ENCODE data around the gene SOX5. TPM values are rescaled to one million over a fixed set of nuclear protein-coding genes. Genes with fewer than 3 reads are reported as not detected.

The SOX5 gene
- total and polyA plus RNA-seq, 2 experiments from 2014 or later: 1.0 to 4.7 TPM

DNA sequence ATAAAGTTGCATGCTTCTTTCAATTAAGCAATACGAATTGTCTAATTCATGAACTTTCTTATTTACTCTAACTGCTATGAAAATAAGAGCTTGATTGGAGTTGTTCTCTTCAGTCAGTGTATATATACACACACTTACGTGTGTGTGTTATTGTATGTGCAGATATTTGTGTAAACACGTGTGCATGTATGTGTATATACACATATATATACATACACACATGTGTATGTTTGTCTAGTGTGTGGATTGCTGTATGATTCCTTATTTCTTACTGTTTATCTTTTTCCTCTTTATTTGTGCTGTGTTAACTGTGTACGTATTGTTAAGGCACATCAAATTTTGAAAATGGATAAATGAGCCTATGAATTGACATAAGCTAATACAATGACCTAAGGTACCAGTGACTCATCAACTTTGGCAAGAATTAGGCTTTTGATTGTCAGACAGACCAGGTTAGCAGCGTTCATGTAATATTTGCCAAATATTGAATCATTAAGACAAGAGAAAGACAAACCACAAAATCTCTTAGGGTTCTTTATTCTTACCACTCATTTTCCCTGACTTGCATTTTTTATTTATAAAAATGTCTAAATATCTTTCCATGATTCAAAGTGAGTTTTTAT is 423.9 kb downstream of the SOX5 start (continued):
- TF ChIP-seq ZNF462 (CRISPR knock-in tag; IDR thresholded peaks at IDR 0.05) (no peak), POLR2AphosphoS5 (IDR thresholded peaks at IDR 0.05; ENCODE audit: low read depth) (no peak), NANOG (IDR thresholded peaks at IDR 0.05; ENCODE audit: borderline replicate concordance) (no peak)
- TF ChIP-seq, protein P1, sequence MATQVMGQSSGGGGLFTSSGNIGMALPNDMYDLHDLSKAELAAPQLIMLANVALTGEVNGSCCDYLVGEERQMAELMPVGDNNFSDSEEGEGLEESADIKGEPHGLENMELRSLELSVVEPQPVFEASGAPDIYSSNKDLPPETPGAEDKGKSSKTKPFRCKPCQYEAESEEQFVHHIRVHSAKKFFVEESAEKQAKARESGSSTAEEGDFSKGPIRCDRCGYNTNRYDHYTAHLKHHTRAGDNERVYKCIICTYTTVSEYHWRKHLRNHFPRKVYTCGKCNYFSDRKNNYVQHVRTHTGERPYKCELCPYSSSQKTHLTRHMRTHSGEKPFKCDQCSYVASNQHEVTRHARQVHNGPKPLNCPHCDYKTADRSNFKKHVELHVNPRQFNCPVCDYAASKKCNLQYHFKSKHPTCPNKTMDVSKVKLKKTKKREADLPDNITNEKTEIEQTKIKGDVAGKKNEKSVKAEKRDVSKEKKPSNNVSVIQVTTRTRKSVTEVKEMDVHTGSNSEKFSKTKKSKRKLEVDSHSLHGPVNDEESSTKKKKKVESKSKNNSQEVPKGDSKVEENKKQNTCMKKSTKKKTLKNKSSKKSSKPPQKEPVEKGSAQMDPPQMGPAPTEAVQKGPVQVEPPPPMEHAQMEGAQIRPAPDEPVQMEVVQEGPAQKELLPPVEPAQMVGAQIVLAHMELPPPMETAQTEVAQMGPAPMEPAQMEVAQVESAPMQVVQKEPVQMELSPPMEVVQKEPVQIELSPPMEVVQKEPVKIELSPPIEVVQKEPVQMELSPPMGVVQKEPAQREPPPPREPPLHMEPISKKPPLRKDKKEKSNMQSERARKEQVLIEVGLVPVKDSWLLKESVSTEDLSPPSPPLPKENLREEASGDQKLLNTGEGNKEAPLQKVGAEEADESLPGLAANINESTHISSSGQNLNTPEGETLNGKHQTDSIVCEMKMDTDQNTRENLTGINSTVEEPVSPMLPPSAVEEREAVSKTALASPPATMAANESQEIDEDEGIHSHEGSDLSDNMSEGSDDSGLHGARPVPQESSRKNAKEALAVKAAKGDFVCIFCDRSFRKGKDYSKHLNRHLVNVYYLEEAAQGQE (IDR thresholded peaks at IDR 0.05; ENCODE audit: unreplicated experiment): no peak

GRCh38 chr12:23523339-23523738 is 426.1 kb downstream of the SOX5 start:
- no peak overlapping the region for H2AFZ ChIP-seq
- H3K27me3 Mint-ChIP-seq (ENCODE audit: insufficient read depth, low read depth, poor library complexity): no peaks in the 10 kb centered on the region
- DNase-seq (ENCODE audit: low spot score) (peak; percentile 13), ATAC-seq (no peak)
- H3K4me2 ChIP-seq: no peak overlapping the region
- H3K27ac Mint-ChIP-seq: no peak overlapping the region
- peaks cover 2% of the 10 kb centered on the region; the same call in 1 of the 3 replicates for H3K4me1 Mint-ChIP-seq
- peaks cover 20% of the 10 kb centered on the region; the same call in 2 of the 3 replicates for H3K36me3 Mint-ChIP-seq (ENCODE audit: low read depth)
- no peaks in the 10 kb centered on the region for H3K27me3 ChIP-seq (ENCODE audit: insufficient read depth)
- peaks cover 5% of the 10 kb centered on the region; the same call in 1 of the 2 replicates for H3K36me3 ChIP-seq (ENCODE audit: insufficient read depth)
- H3K4me3 Mint-ChIP-seq: no peak overlapping the region
- no peak overlapping the region for H3K4me3 ChIP-seq
- peaks cover 31% of the 10 kb centered on the region for H3K9me3 Mint-ChIP-seq
- H3K27ac ChIP-seq (ENCODE audit: low read depth): no peak overlapping the region
- no peaks in the 10 kb centered on the region for H3F3A ChIP-seq (replicated peaks; ENCODE audit: low read depth)
- H3K4me1 ChIP-seq (ENCODE audit: insufficient read depth): no peaks in the 10 kb centered on the region
- no peaks in the 10 kb centered on the region for H4K20me1 ChIP-seq (replicated peaks; ENCODE audit: insufficient read depth)
- H3K9me2 ChIP-seq (ENCODE audit: insufficient read depth): no peaks in the 10 kb centered on the region
- H3K79me2 ChIP-seq (replicated peaks; ENCODE audit: insufficient read depth): no peaks in the 10 kb centered on the region
- TF ChIP-seq STAT1 (IDR thresholded peaks at IDR 0.05; ENCODE audit: unreplicated experiment) (no peak), POLR2AphosphoS5 (IDR thresholded peaks at IDR 0.05; ENCODE audit: low read depth) (no peak), NANOG (IDR thresholded peaks at IDR 0.05; ENCODE audit: borderline replicate concordance) (no peak), ZNF331 (CRISPR knock-in tag; IDR thresholded peaks at IDR 0.05; ENCODE audit: low read depth) (no peak), CREB1 (CRISPR knock-in tag; IDR thresholded peaks at IDR 0.05; ENCODE audit: low read depth) (no peak)
- TF ChIP-seq, protein P1 (IDR thresholded peaks at IDR 0.05; ENCODE audit: unreplicated experiment): no peak
- TF ChIP-seq, protein P2, sequence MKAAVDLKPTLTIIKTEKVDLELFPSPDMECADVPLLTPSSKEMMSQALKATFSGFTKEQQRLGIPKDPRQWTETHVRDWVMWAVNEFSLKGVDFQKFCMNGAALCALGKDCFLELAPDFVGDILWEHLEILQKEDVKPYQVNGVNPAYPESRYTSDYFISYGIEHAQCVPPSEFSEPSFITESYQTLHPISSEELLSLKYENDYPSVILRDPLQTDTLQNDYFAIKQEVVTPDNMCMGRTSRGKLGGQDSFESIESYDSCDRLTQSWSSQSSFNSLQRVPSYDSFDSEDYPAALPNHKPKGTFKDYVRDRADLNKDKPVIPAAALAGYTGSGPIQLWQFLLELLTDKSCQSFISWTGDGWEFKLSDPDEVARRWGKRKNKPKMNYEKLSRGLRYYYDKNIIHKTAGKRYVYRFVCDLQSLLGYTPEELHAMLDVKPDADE (IDR thresholded peaks at IDR 0.05): no peak
